GM21390 (cell line): ENCODE data around the gene TTL.
"Not testable (repeated sequence)": the region's sequence is repeated elsewhere in the genome, so short reads cannot be mapped to it uniquely, and the experiment has no call there.

ENCODE experiments used
- ATAC-seq: cut with Tn5 transposase; IDR thresholded peaks from one replicate; pipeline ENCODE4 v1.9.1; 2021; ENCODE audit not compliant: unreplicated experiment

The TTL gene

GRCh38 chr2:112474844-112475486 is 7.0 kb upstream of the TTL start:
- no peak for ATAC-seq

GRCh38 chr2:112476434-112476833 is 5.5 kb upstream of the TTL start:
- ATAC-seq: no peak

- ATAC-seq: no peak
Observed at GRCh38 chr2:112480530-112481049, 1.4 kb upstream of the TTL start.

GRCh38 chr2:112481050-112481527 is 867 bp upstream of the TTL start:
- peak; percentile 64 for ATAC-seq

GRCh38 chr2:112482309-112483041 is 519 bp downstream of the TTL start:
- ATAC-seq: peak; percentile 16

- ATAC-seq: no peak
Observed at GRCh38 chr2:112483042-112483473, 1.1 kb downstream of the TTL start.

- ATAC-seq: no peak
Observed at GRCh38 chr2:112483831-112484230, 1.9 kb downstream of the TTL start.

- no peak for ATAC-seq
Observed at GRCh38 chr2:112485849-112486248, 3.9 kb downstream of the TTL start.

- no peak for ATAC-seq
Observed at GRCh38 chr2:112486895-112487294, 4.9 kb downstream of the TTL start.

GRCh38 chr2:112487444-112487961 is 5.5 kb downstream of the TTL start:
- ATAC-seq: no peak

- ATAC-seq: no peak
Observed at GRCh38 chr2:112488201-112488600, 6.2 kb downstream of the TTL start.

GRCh38 chr2:112491946-112492345 is 10.0 kb downstream of the TTL start:
- ATAC-seq: no peak

GRCh38 chr2:112493048-112493447 is 11.1 kb downstream of the TTL start:
- no peak for ATAC-seq

- ATAC-seq: no peak
Observed at GRCh38 chr2:112493858-112494648, 12.1 kb downstream of the TTL start.

- no peak for ATAC-seq
Observed at GRCh38 chr2:112494828-112495227, 12.9 kb downstream of the TTL start.

GRCh38 chr2:112495878-112496277 is 13.9 kb downstream of the TTL start:
- ATAC-seq: not testable (repeated sequence)

- ATAC-seq: not testable (repeated sequence)
Observed at GRCh38 chr2:112500850-112501484, 19.0 kb downstream of the TTL start.

GRCh38 chr2:112509239-112509998 is 27.5 kb downstream of the TTL start:
- not testable (repeated sequence) for ATAC-seq

GRCh38 chr2:112516801-112517200 is 34.8 kb downstream of the TTL start:
- ATAC-seq: no peak

GRCh38 chr2:112518807-112519206 is 36.9 kb downstream of the TTL start:
- no peak for ATAC-seq
